GM12878 (cell line): ENCODE results near the gene MDH1. TPM values are rescaled to one million over a fixed set of nuclear protein-coding genes. Genes with fewer than 3 reads are reported as not detected.

Experiments used
- ATAC-seq: fragments of 200-7000 bp; cut with Tn5 transposase; 3 replicates; pipeline ENCODE4 v1.9.1; 2020; ENCODE audit warnings: mild to moderate bottlenecking, moderate library complexity
- BruUV-seq: library from RNA; stranded (reverse); fragments of 400-500 nt; replicated peaks from 2 replicates; lab custom pipeline; 2021; lab: Mats Ljungman, UMichigan
- CTCF ChIA-PET: fragments of 300-600 bp; sonication (Branson Sonifier 250); formaldehyde crosslinking; extraction: SDS; loops from one replicate; lab custom pipeline; 2021; ENCODE audit warnings: inconsistent platforms; lab: Yijun Ruan, JAX
- POLR2A ChIA-PET: fragments of 350-600 bp; formaldehyde crosslinking; extraction: SDS; loops from one replicate; lab custom pipeline; 2021; ENCODE audit warnings: inconsistent platforms; lab: Charles Lee
- RAD21 ChIA-PET: fragments of 300-600 bp; sonication (Branson Sonifier 250); formaldehyde crosslinking; loops from one replicate; lab custom pipeline; 2023; ENCODE audit warnings: antibody characterized with exemption; ENCODE audit not compliant: unreplicated experiment; lab: Charles Lee
- SMC1A ChIA-PET: fragments of 300-600 bp; sonication (Branson Sonifier 250); formaldehyde crosslinking; loops from one replicate; lab custom pipeline; 2023; ENCODE audit not compliant: unreplicated experiment, uncharacterized antibody; lab: Charles Lee
- DNase-seq: peaks from one replicate; pipeline ENCODE4 v3.0.0-alpha.2; 2011; ENCODE audit warnings: low read depth, low spot score
- FAIRE-seq: peaks from 3 replicates; lab custom pipeline; 2011; peaks lifted over from hg19 to GRCh38; lab: Jason Lieb, UNC
- H2AFZ ChIP-seq: 2 replicates; pipeline ENCODE4 v1.6.0; 2011; ENCODE audit warnings: low read depth, low read length, control low read depth; ENCODE audit not compliant: control insufficient read depth
- H3K27ac ChIP-seq: 2 replicates; pipeline ENCODE4 v1.5.1; 2011; ENCODE audit warnings: control low read depth; ENCODE audit not compliant: control insufficient read depth, insufficient read depth
- H3K27me3 ChIP-seq, 2 experiments: replicated peaks in 1 of 2; 2 replicates each; pipeline versions ENCODE4 v1.6.0 to v1.6.1; 2011; ENCODE audit warnings: low read length in 1 of 2; ENCODE audit not compliant: control insufficient read depth in 2 of 2, insufficient read depth in 2 of 2
- H3K36me3 ChIP-seq, 2 experiments: 2 replicates each; pipeline ENCODE4 v1.5.1; 2011; ENCODE audit warnings: low read length in 1 of 2; ENCODE audit not compliant: control insufficient read depth in 2 of 2, insufficient read depth in 2 of 2
- H3K4me1 ChIP-seq: 2 replicates; pipeline ENCODE4 v1.6.1; 2011; ENCODE audit warnings: mild to moderate bottlenecking, low read length, moderate library complexity, mixed read lengths; ENCODE audit not compliant: control insufficient read depth, insufficient read depth
- H3K4me2 ChIP-seq: 2 replicates; pipeline ENCODE4 v1.6.0; 2011; ENCODE audit warnings: control low read depth; ENCODE audit not compliant: control insufficient read depth, insufficient read depth
- H3K4me3 ChIP-seq: fragments of 200-600 bp; sonication (generic); 2 replicates; pipeline ENCODE4 v1.5.1; 2016
- H3K79me2 ChIP-seq: 2 replicates; pipeline ENCODE4 v1.6.0; 2011; ENCODE audit warnings: low read length; ENCODE audit not compliant: control insufficient read depth, insufficient read depth
- H3K9ac ChIP-seq: 2 replicates; pipeline ENCODE4 v1.8.0; 2011; ENCODE audit warnings: low read length, control low read depth, mixed read lengths; ENCODE audit not compliant: control insufficient read depth, insufficient read depth
- H3K9me3 ChIP-seq: replicated peaks from 3 replicates; pipeline ENCODE4 v1.5.1; 2011; ENCODE audit warnings: mild to moderate bottlenecking, low read length; ENCODE audit not compliant: control insufficient read depth, insufficient read depth
- H4K20me1 ChIP-seq: 2 replicates; pipeline ENCODE4 v1.6.0; 2011; ENCODE audit not compliant: control insufficient read depth, insufficient read depth
- RAD21 ChIP-seq: IDR thresholded peaks from 2 replicates; pipeline ENCODE4 v1.6.1; 2011; ENCODE audit warnings: mild to moderate bottlenecking, low read depth, low read length, moderate library complexity; ENCODE audit not compliant: insufficient read depth
- RFX5 ChIP-seq: IDR thresholded peaks from 2 replicates; pipeline ENCODE4 v1.6.1; 2011; ENCODE audit warnings: low read depth, low read length, improper control_type of control experiment
- SMAD5 ChIP-seq: IDR thresholded peaks from 2 replicates; pipeline ENCODE4 v1.6.1; 2016; ENCODE audit warnings: antibody characterized with exemption, low read depth
- SPI1 ChIP-seq: IDR thresholded peaks from 2 replicates; pipeline ENCODE4 v1.6.1; 2011; ENCODE audit warnings: low read depth, mild to moderate bottlenecking, low read length, moderate library complexity, borderline replicate concordance; ENCODE audit not compliant: insufficient read depth
- SUZ12 ChIP-seq: fragments of 200-600 bp; sonication (generic); IDR thresholded peaks from one replicate; pipeline ENCODE4 v1.6.1; 2018; ENCODE audit warnings: antibody characterized with exemption, mild to moderate bottlenecking; ENCODE audit not compliant: unreplicated experiment
- TARDBP ChIP-seq: IDR thresholded peaks from 2 replicates; pipeline ENCODE4 v1.6.1; 2016; ENCODE audit warnings: borderline replicate concordance
- ZNF384 ChIP-seq: IDR thresholded peaks from 2 replicates; pipeline ENCODE4 v1.6.1; 2012; ENCODE audit warnings: low read depth, mild to moderate bottlenecking, low read length, improper control_type of control experiment, borderline replicate concordance
- ZNF622 ChIP-seq: fragments of 450-650 bp; IDR thresholded peaks from 2 replicates; pipeline ENCODE4 v1.6.1; 2017; ENCODE audit warnings: mild to moderate bottlenecking, inconsistent platforms
- WGBS: methylation state at CpG from one replicate; pipeline ENCODE4 v1.1.6; 2016; ENCODE audit warnings: low lambda C conversion rate; ENCODE audit not compliant: insufficient replicate concordance, insufficient coverage; ENCODE audit errors: missing lambda C conversion rate; 5-methylcytosine and 5-hydroxymethylcytosine counted together
- in situ Hi-C: fragments of 300-500 bp; cut with MboI; formaldehyde crosslinking; loops from 9 replicates; pipeline ENCODE4 v1.14.3; 2018; ENCODE audit warnings: mixed read lengths
- intact Hi-C: fragments of 100-400 bp; cut with micrococcal nuclease; formaldehyde crosslinking; loops from one replicate; pipeline ENCODE4 v1.14.2; 2022; ENCODE audit not compliant: unreplicated experiment
- polyA plus RNA-seq, 11 experiments: library from polyadenylated mRNA; depleted of rRNA in 4 of 11; unstranded in 6 of 11; stranded (reverse) in 5 of 11; fragments of >200 nt; fragmentation: Nextera tagmentation in 4 of 11; fragmentation: Illumina TruSeq in 1 of 11; extraction: Ambion mirVana in 4 of 11; extraction: Trizol in 1 of 11; gene quantifications; 1 replicate in 1 of 11; 2 replicates in 10 of 11; pipeline versions ENCODE4 v1.2.1 to v1.2.3, GENCODE V29; 2011 to 2016; ENCODE audit warnings: inconsistent platforms in 2 of 11, missing spikeins in 2 of 11, low read depth in 1 of 11
- total RNA-seq, 4 experiments: library from RNA; depleted of rRNA in 3 of 4; stranded (reverse); fragments of >200 nt in 3 of 4; fragmentation: Illumina TruSeq in 1 of 4; extraction: Trizol in 1 of 4; gene quantifications; 2 replicates each; pipeline versions ENCODE4 v1.2.1 to v1.2.3, GENCODE V29; 2013 to 2021
- TF ChIP-seq, protein P1 (sequence below): fragments of 450-650 bp; formaldehyde crosslinking; IDR thresholded peaks from 2 replicates; pipeline ENCODE4 v1.5.0; 2022; ENCODE audit warnings: mild to moderate bottlenecking, missing genetic modification characterization
- TF ChIP-seq, protein P2 (sequence below): IDR thresholded peaks from 2 replicates; pipeline ENCODE4 v1.6.1; 2012; ENCODE audit warnings: improper control_type of control experiment, low read depth, low read length; ENCODE audit not compliant: insufficient replicate concordance
- TF ChIP-seq, protein P3 (sequence below): IDR thresholded peaks from 2 replicates; pipeline ENCODE4 v1.6.1; 2011; ENCODE audit warnings: borderline replicate concordance, low read depth, mild to moderate bottlenecking, moderate library complexity, mixed read lengths, low read length; ENCODE audit not compliant: insufficient read depth; ENCODE audit errors: extremely low read length

The MDH1 gene
- total and polyA plus RNA-seq, 10 of the 15 experiments (the other 5 are each of a cell fraction or from before 2014, with no cell fraction given): 254 to 1,581 (median 440) TPM

DNA sequence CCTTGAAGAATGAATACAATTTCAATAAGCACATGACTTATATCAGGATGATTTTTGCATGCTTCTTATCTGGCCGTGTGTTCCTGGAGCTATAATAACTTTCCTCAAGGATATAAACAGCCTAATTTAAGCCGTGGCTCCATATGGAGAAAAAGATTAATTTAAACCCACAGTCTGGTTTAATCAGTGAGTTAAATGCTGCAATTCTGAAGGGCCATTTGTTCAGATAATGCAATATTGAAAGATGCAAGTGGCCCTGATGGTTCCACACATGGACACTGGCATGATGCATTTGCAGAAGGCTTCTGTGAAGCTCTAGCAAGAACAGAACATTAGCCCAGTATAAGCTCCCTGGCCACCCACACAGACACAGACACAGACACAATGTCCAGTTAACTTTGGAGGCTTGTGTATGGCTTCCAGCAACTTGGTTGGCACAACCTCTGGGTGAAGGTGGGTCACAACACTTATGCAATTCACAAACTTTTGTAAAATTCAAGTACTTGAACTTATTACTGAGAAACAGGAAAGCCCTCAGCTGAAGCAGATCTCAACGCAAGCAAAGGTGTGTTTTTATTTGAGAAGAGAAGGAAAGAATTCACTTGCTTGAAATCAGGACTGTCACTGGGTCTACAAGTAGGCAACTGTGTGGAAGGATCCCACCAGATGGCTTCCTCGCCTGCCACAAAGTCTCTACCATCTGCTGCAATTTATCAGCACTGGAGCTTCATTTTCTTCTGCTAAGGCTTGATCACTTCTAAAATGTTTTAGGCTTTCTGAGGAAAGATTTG, 63.3 kb downstream of the MDH1 start:
- no peaks in the 10 kb centered on the region for H3K79me2 ChIP-seq
- no peak overlapping the region for H2AFZ ChIP-seq
- ChIA-PET SMC1A (interaction anchor here (0.8 kb wide), 1 partner anchor 52 kb away, joined by 3 read pairs; no protein-coding TSS in a partner anchor), RAD21 (no interaction called here), CTCF (interaction anchor here (0.6 kb wide), 1 partner anchor 82 kb away, joined by 3 read pairs; no protein-coding TSS in a partner anchor), POLR2A (no interaction called here)
- intact Hi-C loops (no loop called here), in situ Hi-C loops (no loop called here)
- no peaks in the 10 kb centered on the region for H3K36me3 ChIP-seq
- no peaks in the 10 kb centered on the region for H4K20me1 ChIP-seq
- no peak overlapping the region for H3K9ac ChIP-seq
- ATAC-seq: no peak
- 29% methylated on average over 4 of the region's 4 CpGs for WGBS
- no peak for DNase-seq
- no peak overlapping the region for H3K27ac ChIP-seq
- H3K4me3 ChIP-seq: no peak overlapping the region
- H3K4me1 ChIP-seq: no peaks in the 10 kb centered on the region
- FAIRE-seq: no peak
- H3K4me2 ChIP-seq: no peak overlapping the region
- H3K27me3 ChIP-seq: no peaks in the 10 kb centered on the region
- no TSS peak for BruUV-seq
- H3K9me3 ChIP-seq: no peaks in the 10 kb centered on the region; the same call in 2 of the 3 replicates
- TF ChIP-seq ZNF384 (no peak), TARDBP (no peak), SUZ12 (no peak), SPI1 (no peak), RAD21 (no peak), SMAD5 (no peak), ZNF622 (no peak), RFX5 (no peak)
- TF ChIP-seq, protein P1, sequence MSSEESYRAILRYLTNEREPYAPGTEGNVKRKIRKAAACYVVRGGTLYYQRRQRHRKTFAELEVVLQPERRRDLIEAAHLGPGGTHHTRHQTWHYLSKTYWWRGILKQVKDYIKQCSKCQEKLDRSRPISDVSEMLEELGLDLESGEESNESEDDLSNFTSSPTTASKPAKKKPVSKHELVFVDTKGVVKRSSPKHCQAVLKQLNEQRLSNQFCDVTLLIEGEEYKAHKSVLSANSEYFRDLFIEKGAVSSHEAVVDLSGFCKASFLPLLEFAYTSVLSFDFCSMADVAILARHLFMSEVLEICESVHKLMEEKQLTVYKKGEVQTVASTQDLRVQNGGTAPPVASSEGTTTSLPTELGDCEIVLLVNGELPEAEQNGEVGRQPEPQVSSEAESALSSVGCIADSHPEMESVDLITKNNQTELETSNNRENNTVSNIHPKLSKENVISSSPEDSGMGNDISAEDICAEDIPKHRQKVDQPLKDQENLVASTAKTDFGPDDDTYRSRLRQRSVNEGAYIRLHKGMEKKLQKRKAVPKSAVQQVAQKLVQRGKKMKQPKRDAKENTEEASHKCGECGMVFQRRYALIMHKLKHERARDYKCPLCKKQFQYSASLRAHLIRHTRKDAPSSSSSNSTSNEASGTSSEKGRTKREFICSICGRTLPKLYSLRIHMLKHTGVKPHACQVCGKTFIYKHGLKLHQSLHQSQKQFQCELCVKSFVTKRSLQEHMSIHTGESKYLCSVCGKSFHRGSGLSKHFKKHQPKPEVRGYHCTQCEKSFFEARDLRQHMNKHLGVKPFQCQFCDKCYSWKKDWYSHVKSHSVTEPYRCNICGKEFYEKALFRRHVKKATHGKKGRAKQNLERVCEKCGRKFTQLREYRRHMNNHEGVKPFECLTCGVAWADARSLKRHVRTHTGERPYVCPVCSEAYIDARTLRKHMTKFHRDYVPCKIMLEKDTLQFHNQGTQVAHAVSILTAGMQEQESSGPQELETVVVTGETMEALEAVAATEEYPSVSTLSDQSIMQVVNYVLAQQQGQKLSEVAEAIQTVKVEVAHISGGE: no peak
- TF ChIP-seq, protein P2, sequence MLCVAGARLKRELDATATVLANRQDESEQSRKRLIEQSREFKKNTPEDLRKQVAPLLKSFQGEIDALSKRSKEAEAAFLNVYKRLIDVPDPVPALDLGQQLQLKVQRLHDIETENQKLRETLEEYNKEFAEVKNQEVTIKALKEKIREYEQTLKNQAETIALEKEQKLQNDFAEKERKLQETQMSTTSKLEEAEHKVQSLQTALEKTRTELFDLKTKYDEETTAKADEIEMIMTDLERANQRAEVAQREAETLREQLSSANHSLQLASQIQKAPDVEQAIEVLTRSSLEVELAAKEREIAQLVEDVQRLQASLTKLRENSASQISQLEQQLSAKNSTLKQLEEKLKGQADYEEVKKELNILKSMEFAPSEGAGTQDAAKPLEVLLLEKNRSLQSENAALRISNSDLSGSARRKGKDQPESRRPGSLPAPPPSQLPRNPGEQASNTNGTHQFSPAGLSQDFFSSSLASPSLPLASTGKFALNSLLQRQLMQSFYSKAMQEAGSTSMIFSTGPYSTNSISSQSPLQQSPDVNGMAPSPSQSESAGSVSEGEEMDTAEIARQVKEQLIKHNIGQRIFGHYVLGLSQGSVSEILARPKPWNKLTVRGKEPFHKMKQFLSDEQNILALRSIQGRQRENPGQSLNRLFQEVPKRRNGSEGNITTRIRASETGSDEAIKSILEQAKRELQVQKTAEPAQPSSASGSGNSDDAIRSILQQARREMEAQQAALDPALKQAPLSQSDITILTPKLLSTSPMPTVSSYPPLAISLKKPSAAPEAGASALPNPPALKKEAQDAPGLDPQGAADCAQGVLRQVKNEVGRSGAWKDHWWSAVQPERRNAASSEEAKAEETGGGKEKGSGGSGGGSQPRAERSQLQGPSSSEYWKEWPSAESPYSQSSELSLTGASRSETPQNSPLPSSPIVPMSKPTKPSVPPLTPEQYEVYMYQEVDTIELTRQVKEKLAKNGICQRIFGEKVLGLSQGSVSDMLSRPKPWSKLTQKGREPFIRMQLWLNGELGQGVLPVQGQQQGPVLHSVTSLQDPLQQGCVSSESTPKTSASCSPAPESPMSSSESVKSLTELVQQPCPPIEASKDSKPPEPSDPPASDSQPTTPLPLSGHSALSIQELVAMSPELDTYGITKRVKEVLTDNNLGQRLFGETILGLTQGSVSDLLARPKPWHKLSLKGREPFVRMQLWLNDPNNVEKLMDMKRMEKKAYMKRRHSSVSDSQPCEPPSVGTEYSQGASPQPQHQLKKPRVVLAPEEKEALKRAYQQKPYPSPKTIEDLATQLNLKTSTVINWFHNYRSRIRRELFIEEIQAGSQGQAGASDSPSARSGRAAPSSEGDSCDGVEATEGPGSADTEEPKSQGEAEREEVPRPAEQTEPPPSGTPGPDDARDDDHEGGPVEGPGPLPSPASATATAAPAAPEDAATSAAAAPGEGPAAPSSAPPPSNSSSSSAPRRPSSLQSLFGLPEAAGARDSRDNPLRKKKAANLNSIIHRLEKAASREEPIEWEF: no peak
- TF ChIP-seq, protein P3, sequence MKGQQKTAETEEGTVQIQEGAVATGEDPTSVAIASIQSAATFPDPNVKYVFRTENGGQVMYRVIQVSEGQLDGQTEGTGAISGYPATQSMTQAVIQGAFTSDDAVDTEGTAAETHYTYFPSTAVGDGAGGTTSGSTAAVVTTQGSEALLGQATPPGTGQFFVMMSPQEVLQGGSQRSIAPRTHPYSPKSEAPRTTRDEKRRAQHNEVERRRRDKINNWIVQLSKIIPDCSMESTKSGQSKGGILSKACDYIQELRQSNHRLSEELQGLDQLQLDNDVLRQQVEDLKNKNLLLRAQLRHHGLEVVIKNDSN: no peak
